GM21447 (cell line): ENCODE results near the gene CD68.
A peak's percentile ranks its signal among the peaks of the same experiment; 100 is the strongest.

ENCODE experiments used
- ATAC-seq: cut with Tn5 transposase; IDR thresholded peaks from one replicate; pipeline ENCODE4 v1.9.1; 2021; ENCODE audit not compliant: unreplicated experiment

CD68 gene

GRCh38 chr17:7558544-7559319 lies 20.7 kb upstream of the CD68 start, which contains the start of gene TNFSF13:
TNFSF13 (plus strand) TSS chr17:7558750; CDS start chr17:7559040, 290 bp downstream.
- no peak for ATAC-seq

DNA sequence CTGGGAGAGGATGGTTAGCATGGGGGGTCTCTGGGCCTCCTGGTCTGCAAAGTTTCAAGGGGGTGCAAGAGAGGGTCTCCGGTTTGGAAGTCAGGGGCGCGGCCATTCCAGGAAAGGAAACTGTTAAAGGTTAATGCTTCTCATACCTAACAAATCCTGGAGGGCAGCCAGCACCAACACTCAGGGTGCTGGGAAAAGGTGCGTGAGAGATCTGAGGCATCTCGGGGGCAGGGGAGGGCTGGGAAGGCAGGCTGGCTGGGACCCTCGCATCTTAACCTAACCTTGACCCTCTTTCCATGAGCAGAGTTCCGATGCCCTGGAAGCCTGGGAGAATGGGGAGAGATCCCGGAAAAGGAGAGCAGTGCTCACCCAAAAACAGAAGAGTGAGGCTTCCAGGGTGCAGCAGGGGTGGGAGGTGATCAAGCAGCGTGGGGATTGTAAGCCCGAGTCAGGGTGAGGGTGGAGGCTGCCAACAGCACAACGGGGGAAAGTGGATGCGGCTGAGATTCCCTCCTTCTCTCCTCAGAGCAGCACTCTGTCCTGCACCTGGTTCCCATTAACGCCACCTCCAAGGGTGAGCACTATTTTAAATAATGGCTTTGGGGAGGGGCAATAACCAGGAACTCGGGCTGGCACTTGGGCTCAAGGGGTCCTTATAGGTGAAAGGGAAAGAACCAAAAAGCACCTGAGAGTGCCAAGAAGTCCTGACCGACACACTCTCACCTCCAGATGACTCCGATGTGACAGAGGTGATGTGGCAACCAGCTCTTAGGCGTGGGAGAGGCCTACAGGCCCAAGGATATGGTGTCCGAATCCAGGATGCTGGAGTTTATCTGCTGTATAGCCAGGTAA lies 19.9 kb upstream of the CD68 start:
- no peak for ATAC-seq

- ATAC-seq, result no peak
These were observed 19.0 kb upstream of the CD68 start for GRCh38 chr17:7560172-7561027.

- peak; percentile 52 for ATAC-seq
These were observed 18.3 kb upstream of the CD68 start for GRCh38 chr17:7561028-7561575.

- ATAC-seq, result peak; percentile 41
These were observed 17.7 kb upstream of the CD68 start, which contains the start of gene SENP3 for GRCh38 chr17:7561589-7562207. SENP3 (plus strand) TSS chr17:7561919; CDS start chr17:7563077, 1,158 bp downstream.

- no peak for ATAC-seq
These were observed 17.2 kb upstream of the CD68 start for GRCh38 chr17:7562208-7562605.

DNA sequence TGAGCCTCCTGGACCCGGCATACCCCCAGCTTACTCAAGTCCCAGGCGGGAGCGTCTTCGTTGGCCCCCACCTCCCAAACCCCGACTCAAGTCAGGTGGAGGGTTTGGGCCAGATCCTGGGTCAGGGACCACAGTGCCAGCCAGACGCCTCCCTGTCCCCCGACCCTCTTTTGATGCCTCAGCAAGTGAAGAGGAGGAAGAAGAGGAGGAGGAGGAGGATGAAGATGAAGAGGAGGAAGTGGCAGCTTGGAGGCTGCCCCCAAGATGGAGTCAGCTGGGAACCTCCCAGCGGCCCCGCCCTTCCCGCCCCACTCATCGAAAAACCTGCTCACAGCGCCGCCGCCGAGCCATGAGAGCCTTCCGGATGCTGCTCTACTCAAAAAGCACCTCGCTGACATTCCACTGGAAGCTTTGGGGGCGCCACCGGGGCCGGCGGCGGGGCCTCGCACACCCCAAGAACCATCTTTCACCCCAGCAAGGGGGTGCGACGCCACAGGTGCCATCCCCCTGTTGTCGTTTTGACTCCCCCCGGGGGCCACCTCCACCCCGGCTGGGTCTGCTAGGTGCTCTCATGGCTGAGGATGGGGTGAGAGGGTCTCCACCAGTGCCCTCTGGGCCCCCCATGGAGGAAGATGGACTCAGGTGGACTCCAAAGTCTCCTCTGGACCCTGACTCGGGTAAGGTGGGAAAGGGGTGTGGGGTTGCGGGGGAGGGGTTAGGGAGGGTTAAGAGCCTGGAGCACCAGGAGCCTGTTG lies 16.1 kb upstream of the CD68 start:
- ATAC-seq, result no peak

- no peak for ATAC-seq
These were observed 9.9 kb upstream of the CD68 start for GRCh38 chr17:7569571-7569970.

DNA sequence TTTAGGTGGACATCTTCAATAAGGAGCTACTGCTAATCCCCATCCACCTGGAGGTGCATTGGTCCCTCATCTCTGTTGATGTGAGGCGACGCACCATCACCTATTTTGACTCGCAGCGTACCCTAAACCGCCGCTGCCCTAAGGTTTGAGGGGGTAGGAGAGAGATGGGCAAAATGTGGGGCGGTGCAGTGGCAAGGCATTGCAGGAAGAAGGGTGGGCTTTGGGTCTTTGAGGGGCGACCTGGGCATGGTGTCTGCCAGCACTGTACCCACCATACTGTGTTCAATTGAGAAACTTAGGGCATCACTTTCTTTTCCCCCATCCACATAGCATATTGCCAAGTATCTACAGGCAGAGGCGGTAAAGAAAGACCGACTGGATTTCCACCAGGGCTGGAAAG lies 9.1 kb upstream of the CD68 start:
- ATAC-seq, result no peak

DNA sequence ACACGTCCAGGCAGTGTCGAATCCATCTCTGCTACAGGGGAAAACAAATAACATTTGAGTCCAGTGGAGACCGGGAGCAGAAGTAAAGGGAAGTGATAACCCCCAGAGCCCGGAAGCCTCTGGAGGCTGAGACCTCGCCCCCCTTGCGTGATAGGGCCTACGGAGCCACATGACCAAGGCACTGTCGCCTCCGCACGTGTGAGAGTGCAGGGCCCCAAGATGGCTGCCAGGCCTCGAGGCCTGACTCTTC lies 7.2 kb upstream of the CD68 start:
- ATAC-seq, result no peak

DNA sequence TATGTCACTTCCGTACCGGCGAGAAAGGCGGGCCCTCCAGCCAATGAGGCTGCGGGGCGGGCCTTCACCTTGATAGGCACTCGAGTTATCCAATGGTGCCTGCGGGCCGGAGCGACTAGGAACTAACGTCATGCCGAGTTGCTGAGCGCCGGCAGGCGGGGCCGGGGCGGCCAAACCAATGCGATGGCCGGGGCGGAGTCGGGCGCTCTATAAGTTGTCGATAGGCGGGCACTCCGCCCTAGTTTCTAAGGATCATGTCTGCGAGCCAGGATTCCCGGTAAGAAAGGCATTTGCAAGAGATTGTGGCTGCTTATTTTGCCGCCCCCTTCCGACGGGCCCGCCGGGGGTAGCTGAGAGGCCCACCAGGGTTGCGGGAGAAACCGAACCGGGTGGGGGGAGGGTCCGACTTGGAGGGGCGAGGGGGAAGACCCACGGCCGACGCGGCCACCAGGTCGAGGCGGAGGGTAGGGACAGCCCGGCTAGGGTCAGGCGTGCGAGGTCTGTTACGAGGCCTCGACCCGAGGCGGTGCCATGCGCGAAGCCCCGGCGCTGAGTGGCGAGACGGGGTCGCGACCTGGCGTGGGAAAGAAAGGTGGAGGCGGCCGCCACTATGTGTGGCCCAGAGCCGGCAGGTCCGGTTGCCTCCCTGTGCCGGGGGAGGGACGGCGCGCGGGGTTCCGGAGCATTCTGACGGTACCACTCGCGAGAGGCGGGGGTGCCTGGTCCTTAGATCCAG lies 6.7 kb upstream of the CD68 start:
- peak; percentile 85 for ATAC-seq

DNA sequence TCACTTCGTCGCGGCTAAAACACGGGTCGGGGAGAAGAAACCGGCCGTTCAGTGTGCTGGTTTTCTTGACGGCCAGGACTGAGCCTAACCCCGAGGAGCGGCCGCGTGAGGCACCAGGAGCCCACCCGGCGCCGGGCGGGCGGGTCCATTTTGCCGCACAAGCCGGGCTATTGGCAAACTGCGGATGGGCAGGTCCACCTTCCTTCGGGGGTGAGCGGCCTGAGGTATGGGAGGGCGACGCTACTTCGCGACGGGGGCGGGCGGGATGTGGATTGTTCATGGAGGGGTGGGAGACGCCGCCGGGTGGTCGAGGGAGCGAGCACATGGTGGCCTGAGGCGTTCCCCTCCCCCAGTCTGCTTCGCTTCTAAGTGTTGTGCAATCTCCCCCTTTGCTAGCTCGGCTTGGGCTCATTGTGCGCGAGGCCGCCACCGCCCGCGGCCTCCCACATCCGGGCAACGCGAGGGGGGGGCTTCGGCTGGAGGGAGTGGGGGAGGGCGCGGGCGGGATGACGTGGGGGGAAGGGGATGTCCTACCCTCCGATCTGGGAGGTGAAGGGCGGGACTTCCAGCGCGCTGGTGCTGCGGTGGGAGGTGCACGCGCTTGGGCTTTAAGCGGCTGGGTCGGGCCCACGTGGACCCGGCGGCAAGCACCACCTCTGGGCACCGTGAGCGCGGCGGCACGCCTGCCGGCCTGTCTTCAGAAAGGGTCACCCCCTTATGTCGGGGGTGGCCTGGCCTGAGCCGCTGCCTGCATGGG lies 5.9 kb upstream of the CD68 start:
- ATAC-seq, result no peak

DNA sequence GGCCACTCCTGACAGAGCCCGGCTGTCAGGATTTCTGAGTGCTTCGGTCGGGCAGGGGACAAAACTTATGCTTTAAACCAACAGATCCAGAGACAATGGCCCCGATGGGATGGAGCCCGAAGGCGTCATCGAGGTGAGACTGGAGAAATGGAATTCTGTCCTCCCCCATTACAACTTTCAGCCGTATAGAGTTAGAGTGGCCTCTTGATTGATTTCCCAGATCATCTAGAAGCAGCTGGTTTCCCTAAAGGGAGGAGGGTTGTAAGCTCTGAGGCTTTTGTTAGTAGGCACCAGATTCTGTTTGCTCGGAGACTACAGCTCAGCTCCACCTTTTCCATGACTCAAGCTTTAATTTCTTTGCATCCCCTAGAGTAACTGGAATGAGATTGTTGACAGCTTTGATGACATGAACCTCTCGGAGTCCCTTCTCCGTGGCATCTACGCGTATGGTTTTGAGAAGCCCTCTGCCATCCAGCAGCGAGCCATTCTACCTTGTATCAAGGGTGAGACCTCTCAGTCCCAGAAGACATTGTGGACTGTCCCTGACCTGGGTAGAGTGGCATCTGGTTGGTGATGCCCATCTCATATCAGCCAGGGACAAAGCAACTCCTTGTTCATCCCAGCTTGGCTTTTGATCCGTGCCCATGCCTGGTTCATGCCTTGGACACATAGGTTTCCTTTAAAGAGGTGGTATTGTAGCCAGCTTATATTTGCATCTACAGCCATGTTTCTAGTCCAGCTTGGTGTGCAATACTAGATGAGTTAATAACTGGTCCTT lies 5.1 kb upstream of the CD68 start:
- ATAC-seq, result no peak

DNA sequence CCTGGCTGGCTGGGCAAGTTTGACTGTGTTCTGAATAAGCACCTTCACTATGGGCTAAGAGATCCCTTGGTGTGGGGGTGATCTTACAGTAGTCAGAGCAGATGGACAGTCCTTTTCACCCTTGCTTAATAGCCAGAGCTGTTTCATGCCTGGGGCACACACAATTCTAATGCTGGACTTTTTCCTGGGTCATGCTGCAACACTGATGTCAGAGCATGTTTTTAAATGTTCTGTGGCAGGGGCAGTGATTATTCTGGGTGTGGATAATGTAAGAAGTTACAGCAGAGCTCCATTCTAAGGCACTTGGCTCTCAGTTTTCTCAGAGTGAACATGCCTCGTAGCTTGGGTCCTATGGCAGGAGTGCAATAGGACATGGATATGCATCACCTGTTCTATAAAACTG lies 4.0 kb upstream of the CD68 start:
- ATAC-seq, result no peak

DNA sequence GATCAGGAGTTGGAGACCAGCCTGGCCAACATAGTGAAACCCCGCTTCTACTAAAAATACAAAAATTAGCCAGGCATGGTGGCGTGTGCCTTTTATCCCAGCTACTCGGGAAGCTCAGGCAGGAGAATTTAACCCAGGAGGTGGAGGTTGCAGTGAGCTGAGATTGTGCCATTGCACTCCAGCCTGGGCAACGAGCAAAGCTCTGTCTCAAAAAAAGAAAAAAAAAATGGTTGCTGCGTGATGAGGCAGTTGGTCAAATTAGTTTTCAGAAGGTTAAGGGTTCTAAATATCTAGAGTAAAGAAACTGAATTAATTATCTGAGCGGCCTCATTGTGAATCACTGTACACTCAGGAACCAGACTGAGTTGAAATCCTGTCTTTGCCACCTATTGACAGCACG lies 3.5 kb upstream of the CD68 start:
- ATAC-seq, result no peak

DNA sequence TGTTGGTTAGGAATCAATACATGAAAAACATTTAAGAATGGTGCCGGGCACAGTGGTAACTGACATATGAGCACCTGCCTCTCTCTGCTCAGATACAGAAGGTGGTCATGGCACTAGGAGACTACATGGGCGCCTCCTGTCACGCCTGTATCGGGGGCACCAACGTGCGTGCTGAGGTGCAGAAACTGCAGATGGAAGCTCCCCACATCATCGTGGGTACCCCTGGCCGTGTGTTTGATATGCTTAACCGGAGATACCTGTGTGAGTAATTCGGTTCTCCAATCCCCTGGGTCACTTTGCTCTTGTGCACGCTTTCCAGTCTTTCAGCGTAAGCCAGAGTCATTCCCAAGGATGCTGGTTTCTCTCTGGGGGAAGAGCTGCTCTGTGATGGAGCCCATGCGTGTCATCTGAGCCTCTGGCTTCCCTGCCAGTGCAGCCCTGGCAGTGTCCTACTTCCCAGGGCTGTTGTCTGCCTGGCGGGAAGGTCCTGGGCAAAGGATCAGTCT lies 3.0 kb upstream of the CD68 start:
- ATAC-seq, result no peak

- no peak for ATAC-seq
These were observed 1.9 kb upstream of the CD68 start for GRCh38 chr17:7577327-7578199.
